HG03457 (cell line): Measurements from ENCODE around the gene SYNGR3.
A peak's percentile ranks its signal among the peaks of the same experiment; 100 is the strongest.
"Not testable (repeated sequence)": the region's sequence is repeated elsewhere in the genome, so short reads cannot be mapped to it uniquely, and the experiment has no call there.

Source experiments
- ATAC-seq: cut with Tn5 transposase; IDR thresholded peaks from one replicate; pipeline ENCODE4 v1.9.1; 2021; ENCODE audit warnings: moderate number of reproducible peaks; ENCODE audit not compliant: unreplicated experiment

Gene SYNGR3

GRCh38 chr16:1959269-1960039, 30.3 kb upstream of the SYNGR3 start, which contains the start of gene NDUFB10:
Gene NDUFB10 (plus strand): TSS chr16:1959538. CDS start chr16:1959625, 87 bp downstream.
- ATAC-seq: peak; percentile 51

- ATAC-seq: no peak
Measured at GRCh38 chr16:1960665-1961630, 28.8 kb upstream of the SYNGR3 start.

DNA sequence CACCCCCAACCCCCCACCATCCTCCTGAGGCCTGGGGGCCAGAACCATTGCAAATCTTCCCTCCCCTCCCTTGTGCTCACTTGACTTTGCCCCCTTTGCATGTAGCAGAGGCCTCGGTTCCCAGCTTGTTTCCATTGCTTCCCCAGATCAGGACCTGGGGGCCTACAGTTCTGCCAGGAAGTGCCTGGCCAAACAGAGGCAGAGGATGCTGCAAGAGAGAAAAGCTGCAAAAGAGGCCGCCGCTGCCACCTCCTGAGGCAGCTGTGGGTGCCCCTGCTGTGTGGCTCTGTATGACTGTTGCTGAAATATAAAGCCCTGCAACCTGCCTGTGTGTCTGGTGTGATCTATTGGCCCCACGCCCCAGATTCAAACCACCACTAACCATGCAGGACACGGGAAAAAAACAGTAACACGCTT, 28.1 kb upstream of the SYNGR3 start:
- no peak for ATAC-seq

- ATAC-seq: not testable (repeated sequence)
Measured at GRCh38 chr16:1962161-1963153, 27.3 kb upstream of the SYNGR3 start.

DNA sequence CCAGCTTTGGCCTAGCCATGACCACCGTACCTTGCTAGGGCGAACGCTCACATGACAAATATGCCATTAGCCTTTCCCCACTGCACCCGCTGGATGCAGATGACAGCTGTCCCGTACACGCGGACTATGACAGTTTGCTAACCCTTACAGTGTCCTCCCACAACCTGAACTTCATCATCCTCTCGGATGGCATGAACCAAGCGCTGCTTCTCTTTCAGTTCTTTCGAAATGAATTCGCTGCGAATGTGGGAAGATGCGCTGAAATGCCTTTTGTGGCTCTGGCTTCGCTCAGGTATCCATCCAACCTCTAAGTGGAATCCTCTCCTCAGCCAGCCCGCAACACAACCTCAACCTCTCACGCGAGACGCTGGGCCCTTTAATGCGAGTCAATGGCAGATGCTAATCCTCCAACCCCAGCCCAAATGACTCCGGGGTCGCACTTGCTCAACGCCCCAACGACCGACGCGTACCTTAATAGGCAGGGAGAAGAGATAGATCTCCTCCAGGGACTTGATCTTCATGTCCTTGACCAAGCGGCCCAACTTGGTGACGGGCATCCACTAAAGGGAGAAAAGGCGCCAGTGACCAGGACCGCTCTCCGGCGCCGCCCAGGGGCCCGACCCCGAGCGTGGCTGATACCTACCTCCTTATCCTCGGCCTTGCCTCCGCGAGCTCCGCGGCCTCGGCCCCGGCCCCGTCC, 25.8 kb upstream of the SYNGR3 start:
- ATAC-seq: no peak

DNA sequence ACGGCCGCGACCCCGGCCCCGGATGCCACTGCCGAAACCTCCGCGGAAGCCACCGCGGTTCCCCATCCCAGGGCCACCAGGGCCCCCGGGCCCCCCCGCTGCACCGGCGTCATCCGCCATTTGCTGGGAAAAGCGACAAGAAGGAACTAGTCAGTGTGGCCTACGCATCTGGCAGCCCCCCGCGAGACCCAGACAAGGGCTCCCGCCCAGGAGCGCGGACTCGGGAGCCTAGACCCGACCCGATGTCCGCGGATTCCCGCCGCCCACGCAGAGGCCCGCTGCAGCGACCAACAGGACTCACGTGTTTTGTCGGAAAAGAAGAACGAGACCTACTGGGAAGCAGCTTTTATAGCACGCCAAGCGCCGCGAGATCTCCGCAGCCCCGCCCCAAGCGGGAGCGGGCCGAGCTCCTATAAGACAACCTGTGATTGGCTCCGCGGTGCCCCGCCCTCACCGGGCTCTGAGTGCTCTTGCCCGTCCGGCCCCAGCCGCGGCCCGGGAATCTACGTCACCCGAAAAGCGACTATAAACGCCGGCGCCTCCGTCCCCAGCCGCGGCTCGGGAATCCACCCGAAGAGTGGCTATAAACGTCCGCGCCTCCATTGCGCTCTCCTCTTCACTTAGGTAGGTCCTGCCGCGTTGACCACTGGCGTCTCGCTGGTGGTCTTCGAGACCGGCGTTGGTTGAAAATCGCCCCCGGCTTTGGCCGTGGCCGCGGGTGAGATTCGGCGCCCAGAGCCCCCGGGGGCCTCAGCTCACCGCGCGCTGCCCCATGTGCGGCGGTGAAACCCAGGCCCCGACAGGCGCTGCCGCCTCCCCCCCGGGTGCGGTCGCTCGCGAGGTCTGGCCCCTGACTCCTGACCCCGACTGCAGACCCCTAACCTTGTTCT, 25.0 kb upstream of the SYNGR3 start, which contains the start of gene RPS2:
TSS of gene RPS2 (minus strand) at position 321 of the 890 bp plus-strand sequence. CDS start at position 120, 201 bp downstream.
- ATAC-seq: peak; percentile 52

DNA sequence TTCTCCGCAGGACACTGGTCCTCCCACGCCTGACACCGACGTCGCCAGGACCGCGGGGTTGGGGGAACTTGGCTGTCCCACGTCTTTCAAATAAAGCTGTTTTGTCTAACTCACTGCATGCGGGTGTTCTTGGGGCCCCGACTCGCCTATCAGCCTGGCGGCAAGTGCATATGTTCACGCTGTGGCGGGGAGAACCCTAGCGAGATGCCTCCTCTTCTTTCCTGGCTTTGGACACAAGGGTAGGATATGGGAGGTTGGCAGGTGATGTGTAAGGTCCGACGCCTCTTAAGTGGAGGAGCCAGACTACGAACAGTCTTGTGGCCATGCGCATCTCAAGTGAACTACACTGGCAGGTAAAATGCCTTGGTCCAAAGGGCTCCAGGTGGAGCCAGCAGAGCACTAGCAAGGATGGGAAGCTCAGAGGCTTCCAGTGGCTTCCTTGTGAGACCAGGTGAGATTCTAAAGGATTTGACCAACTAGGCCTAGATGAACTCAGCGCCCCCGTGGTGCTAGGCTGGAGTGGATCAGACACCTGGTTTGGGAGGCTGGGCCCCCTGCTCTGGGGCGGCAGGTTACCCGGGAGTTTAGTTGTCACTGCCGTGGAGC, 24.3 kb upstream of the SYNGR3 start:
- no peak for ATAC-seq

GRCh38 chr16:1966460-1966859, 23.3 kb upstream of the SYNGR3 start, which contains the start of gene RNF151:
Gene RNF151 (plus strand): TSS chr16:1966856. CDS start chr16:1966882, 26 bp downstream.
- no peak for ATAC-seq

- no peak for ATAC-seq
Measured at GRCh38 chr16:1968146-1968953, 21.4 kb upstream of the SYNGR3 start.

DNA sequence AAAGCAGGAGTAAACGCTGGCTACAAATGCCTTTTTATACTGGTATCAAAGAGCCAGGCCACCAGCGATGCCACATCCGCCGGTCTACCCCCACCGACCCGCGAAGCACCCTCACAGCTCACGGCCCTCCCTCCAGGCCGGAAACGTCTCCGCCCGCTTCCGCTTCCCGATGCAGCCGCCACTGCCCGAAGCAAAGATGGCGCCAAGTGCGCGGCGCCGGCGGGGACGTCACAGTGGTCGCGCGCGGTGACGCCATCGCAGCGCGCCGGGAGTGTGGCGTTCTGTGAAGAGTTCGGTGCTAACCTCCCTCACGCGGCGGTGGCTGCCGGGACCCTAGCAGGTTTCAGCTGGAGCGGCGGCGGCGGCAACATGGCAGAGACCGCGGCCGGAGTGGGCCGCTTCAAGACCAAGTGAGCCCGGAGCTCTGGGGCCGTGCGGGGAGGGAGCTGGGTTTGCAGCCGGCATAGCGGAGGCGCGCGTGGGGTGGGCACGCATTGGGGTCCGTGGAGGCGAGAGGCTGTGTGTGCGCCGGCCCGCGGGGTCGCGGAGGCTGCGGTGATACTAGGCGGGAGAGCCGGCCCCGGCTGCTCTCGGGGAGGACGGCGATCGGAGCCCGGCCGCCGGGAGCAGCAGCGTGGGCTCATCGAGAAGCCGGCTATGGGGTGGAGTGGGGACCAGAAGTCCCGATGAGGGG, 17.8 kb upstream of the SYNGR3 start, which contains the start of gene TBL3:
TSS of gene TBL3 (plus strand) at position 258 of the 694 bp plus-strand sequence. CDS start at position 370, 112 bp downstream.
- ATAC-seq: peak; percentile 54

DNA sequence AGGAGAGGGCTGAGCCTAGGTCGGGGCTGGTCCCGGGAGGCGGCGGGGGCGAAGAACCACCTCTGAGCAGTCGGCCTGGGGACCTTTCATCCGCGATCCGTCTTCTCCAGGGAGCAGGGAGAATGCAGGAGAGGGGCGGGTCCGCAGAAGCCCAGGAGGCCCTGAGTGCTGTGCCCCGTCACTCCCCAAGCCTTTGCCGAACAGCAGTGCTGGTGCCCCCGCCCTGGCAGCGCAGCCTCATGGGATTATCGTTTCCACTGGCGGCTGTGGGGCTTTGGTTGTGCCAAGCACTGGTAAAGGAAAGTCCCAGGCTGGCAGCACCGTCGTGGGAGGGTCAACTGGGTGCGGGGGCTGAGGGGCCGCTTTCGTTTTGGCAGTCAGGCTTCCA, 17.3 kb upstream of the SYNGR3 start:
- no peak for ATAC-seq

GRCh38 chr16:1973461-1974156, 16.2 kb upstream of the SYNGR3 start:
- ATAC-seq: no peak

DNA sequence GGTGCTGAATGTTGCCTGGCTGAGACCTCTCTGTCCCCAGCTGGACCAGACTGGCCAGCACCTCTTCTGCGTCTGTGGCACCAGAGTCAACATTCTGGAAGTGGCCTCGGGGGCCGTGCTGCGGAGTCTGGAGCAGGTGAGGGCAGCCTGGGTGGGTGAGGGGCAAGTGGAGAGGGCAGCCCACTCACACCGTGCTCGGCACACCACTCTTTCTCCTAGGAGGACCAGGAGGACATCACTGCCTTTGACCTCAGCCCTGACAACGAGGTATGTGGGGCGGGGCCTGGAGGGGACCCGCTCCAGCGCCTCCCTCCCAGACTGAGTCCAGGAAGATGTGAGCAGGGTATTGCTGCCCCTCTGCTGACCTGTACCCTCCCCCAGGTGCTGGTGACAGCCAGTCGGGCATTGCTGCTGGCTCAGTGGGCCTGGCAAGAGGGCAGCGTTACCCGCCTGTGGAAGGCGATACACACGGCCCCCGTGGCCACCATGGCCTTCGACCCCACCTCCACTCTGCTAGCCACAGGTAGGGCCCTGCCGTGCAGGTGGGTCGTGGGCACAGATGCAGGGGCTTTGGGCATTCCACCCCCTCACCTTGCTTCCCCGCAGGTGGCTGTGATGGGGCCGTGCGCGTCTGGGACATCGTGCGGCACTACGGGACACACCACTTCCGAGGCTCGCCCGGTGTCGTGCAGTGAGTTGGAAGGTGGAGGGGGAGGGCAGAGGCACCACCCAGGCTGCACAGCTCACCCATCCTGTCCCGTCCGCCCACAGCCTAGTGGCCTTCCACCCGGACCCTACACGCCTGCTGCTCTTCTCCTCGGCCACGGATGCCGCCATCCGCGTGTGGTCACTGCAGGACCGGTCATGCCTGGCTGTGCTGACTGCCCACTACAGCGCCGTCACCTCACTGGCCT, 15.4 kb upstream of the SYNGR3 start:
- ATAC-seq: no peak

DNA sequence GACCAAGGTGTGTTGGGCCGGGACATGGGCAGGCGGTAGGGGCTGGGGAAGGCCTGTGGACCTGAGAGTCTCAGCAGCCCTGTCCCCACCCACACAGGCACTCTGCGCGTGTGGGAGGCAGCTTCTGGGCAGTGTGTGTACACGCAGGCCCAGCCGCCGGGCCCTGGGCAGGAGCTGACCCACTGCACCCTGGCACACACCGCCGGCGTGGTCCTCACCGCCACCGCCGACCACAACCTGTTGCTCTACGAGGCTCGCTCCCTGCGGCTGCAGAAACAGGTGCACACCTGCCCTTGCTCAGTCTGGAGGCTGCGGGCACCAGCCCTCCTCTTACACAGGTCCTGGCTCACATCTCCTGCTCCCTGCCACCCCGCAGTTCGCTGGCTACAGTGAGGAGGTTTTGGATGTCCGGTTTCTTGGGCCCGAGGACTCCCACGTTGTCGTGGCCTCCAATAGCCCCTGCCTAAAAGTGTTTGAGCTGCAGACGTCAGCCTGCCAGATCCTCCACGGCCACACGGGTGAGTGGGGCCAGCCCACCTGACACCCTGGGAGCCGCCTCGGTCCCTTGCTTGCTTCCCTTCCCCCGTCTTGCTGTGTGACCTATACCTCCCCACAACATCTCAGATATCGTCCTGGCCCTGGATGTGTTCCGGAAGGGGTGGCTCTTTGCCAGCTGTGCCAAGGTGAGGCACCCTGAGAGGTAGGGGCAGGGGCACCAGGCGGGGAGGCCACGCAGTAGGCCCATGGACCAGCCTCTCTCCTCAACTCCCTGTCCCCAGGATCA, 14.1 kb upstream of the SYNGR3 start:
- ATAC-seq: no peak
